ENCODE results near the gene BIN1.

DNA sequence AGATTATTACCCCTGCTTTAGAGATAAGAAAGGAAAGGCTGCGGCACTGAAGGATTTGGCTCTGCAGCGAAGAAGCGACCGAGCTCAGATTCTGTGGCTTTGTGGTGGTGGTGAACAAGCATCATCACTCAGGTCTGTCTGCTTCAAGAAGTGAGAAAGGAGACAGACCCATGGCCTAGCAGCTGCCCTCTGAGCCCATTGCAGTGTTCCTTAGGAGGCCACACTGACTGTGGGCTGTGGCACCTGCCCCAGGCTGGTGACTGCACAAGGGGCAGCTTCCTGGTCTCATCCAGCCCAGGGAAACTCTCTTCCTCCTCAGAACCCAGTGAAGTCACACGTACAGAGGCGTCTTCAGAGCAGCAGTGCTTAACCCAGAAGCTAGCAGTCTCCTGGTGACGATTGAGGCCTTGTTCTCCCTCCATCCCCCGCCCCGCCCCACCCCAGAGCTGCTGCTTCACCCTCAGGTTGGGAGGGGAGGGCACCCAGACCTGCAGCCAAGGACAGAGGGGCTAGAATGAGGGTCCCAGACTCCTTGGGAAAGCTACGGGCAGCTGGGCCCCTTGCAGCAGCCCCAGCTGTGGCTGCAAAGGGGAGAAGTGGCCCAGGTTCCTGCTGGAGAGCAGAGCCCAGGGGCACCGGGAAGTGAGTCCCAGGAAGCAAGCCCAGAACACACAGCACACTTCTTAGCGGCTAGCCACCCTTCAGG, 22.2 kb downstream of the BIN1 start:
- TF ChIP-seq CTCF (IDR thresholded peaks at IDR 0.05) (no peak), EZH2 (IDR thresholded peaks at IDR 0.05; ENCODE audit: borderline replicate concordance, insufficient read depth, low read depth, low read length, poor library complexity, severe bottlenecking) (no peak)
